PC-9 (cell line): ENCODE data around the gene SLC25A26. TPM values are rescaled to one million over a fixed set of nuclear protein-coding genes. Genes with fewer than 3 reads are reported as not detected.

Experiments used
- BruUV-seq: library from RNA; stranded (reverse); fragments of 400-500 nt; replicated peaks from 2 replicates; lab custom pipeline; 2021; lab: Mats Ljungman, UMichigan
- CTCF ChIA-PET: fragments of 300-600 bp; sonication (Branson Sonifier 250); formaldehyde crosslinking; loops from one replicate; lab custom pipeline; 2022; ENCODE audit warnings: antibody characterized with exemption; lab: Charles Lee
- POLR2A ChIA-PET: fragments of 300-600 bp; sonication (Branson Sonifier 250); formaldehyde crosslinking; loops from one replicate; lab custom pipeline; 2022; ENCODE audit warnings: antibody characterized with exemption; ENCODE audit not compliant: unreplicated experiment; lab: Charles Lee
- DNase-seq, 2 experiments: peaks; one replicate each; pipeline versions ENCODE4 v3.0.0 to v3.0.0-alpha.2; 2015 to 2022; ENCODE audit warnings: mixed read lengths in 1 of 2
- H2AFZ ChIP-seq: fragments of 200-600 bp; sonication (generic); 2 replicates; pipeline ENCODE4 v1.8.1; 2017; ENCODE audit warnings: antibody characterized with exemption
- H3F3A ChIP-seq: fragments of 200-600 bp; sonication (generic); 2 replicates; pipeline ENCODE4 v1.8.1; 2017; ENCODE audit warnings: antibody characterized with exemption, mild to moderate bottlenecking, low read depth; ENCODE audit not compliant: insufficient read depth
- H3K27ac ChIP-seq: fragments of 200-600 bp; sonication (generic); 2 replicates; pipeline ENCODE4 v1.6.1; 2016; ENCODE audit warnings: mixed run types
- H3K27me3 ChIP-seq: fragments of 200-600 bp; sonication (generic); 2 replicates; pipeline ENCODE4 v1.6.1; 2016; ENCODE audit warnings: low read depth, mixed run types; ENCODE audit not compliant: insufficient read depth
- H3K36me3 ChIP-seq: fragments of 200-600 bp; sonication (generic); 2 replicates; pipeline ENCODE4 v1.6.1; 2016; ENCODE audit warnings: low read depth, mixed run types
- H3K4me1 ChIP-seq: fragments of 200-600 bp; sonication (generic); replicated peaks from 2 replicates; pipeline ENCODE4 v1.6.1; 2016; ENCODE audit warnings: mixed run types; ENCODE audit not compliant: insufficient read depth
- H3K4me2 ChIP-seq: fragments of 200-600 bp; sonication (generic); 2 replicates; pipeline ENCODE4 v1.6.1; 2017; ENCODE audit warnings: mixed run types
- H3K4me3 ChIP-seq: fragments of 200-600 bp; sonication (generic); 2 replicates; pipeline ENCODE4 v1.6.1; 2016; ENCODE audit warnings: mixed run types
- H3K79me2 ChIP-seq: fragments of 200-600 bp; sonication (generic); 2 replicates; pipeline ENCODE4 v1.6.1; 2017; ENCODE audit warnings: low read depth, mixed run types
- H3K9me2 ChIP-seq: fragments of 200-600 bp; sonication (generic); 2 replicates; pipeline ENCODE4 v1.8.1; 2017; ENCODE audit warnings: mild to moderate bottlenecking; ENCODE audit not compliant: insufficient read depth
- H3K9me3 ChIP-seq: fragments of 200-600 bp; sonication (generic); 2 replicates; pipeline ENCODE4 v1.8.1; 2016; ENCODE audit warnings: low read depth; ENCODE audit not compliant: insufficient read depth
- H4K20me1 ChIP-seq: fragments of 200-600 bp; sonication (generic); 2 replicates; pipeline ENCODE4 v1.8.1; 2017; ENCODE audit not compliant: insufficient read depth
- CTCF ChIP-seq: fragments of 200-600 bp; sonication (generic); conservative IDR thresholded peaks from 2 replicates; pipeline ENCODE4 v1.6.1; 2017; ENCODE audit warnings: mixed run types, antibody characterized with exemption, mild to moderate bottlenecking, moderate library complexity
- EZH2 ChIP-seq: fragments of 200-600 bp; sonication (generic); IDR thresholded peaks from 2 replicates; pipeline ENCODE4 v1.8.0; 2017; ENCODE audit warnings: antibody characterized with exemption, low read depth
- intact Hi-C: fragments of 100-400 bp; cut with micrococcal nuclease; formaldehyde crosslinking; loops from one replicate; pipeline ENCODE4 v1.10.0; 2022; ENCODE audit not compliant: unreplicated experiment
- total RNA-seq: library from RNA; stranded (reverse); gene quantifications from 2 replicates; pipeline ENCODE4 v1.2.3, GENCODE V29; 2021

SLC25A26 gene
- total RNA-seq, 1 experiment from 2014 or later: 20.8 TPM

- H3K27ac ChIP-seq: no peak overlapping the region
- no peaks in the 10 kb centered on the region for H4K20me1 ChIP-seq
- no peak overlapping the region for H2AFZ ChIP-seq
- no peaks in the 10 kb centered on the region for H3K27me3 ChIP-seq
- H3K9me2 ChIP-seq: no peaks in the 10 kb centered on the region
- no peaks in the 10 kb centered on the region for H3K36me3 ChIP-seq
- no peaks in the 10 kb centered on the region for H3K4me1 ChIP-seq
- TF ChIP-seq EZH2 (no peak), CTCF (no peak)
- H3K4me3 ChIP-seq: no peak overlapping the region
- H3K4me2 ChIP-seq: no peak overlapping the region
- BruUV-seq: no TSS peak
- H3F3A ChIP-seq: no peaks in the 10 kb centered on the region
- ChIA-PET CTCF (no interaction called here), POLR2A (no interaction called here)
- intact Hi-C loops: no loop called here
- peaks cover 4% of the 10 kb centered on the region for H3K9me3 ChIP-seq
- no peak for DNase-seq
- no peaks in the 10 kb centered on the region for H3K79me2 ChIP-seq
These were observed 20.7 kb downstream of the SLC25A26 start for GRCh38 chr3:66241466-66241865.

DNA sequence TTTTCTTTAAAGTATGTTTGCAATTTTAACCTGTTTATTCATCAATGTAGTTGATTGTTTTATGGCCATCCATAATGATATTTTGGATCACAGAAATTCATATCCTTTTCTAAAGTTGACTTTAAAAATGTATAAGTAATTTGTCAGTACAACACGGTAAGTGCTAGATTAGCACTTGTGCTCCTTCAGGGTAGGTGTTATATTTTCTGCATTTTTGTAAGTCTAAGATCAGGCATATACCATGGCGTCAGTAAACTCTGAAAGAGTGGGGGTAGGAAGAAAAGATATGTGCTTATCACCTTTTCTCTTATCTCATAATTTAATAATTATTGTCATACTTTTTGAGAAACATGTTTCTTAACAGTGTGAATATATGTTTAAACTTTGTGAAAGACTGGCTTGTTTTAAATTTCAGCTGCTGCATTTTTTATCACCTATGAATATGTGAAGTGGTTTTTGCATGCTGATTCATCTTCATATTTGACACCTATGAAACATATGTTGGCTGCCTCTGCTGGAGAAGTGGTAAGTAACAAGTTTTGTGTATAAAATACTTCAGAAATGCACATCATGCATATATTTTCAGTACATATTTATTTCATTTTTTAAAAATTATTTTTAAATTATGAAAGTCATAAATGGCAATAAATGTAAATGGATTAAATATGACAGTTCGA, 22.1 kb downstream of the SLC25A26 start:
- intact Hi-C loops: no loop called here
- no peaks in the 10 kb centered on the region for H3K36me3 ChIP-seq
- H3K9me2 ChIP-seq: no peaks in the 10 kb centered on the region
- H3K79me2 ChIP-seq: no peaks in the 10 kb centered on the region
- CTCF ChIA-PET: no interaction called here
- H3K4me3 ChIP-seq: no peak overlapping the region
- TF ChIP-seq EZH2 (no peak), CTCF (no peak)
- H3K4me2 ChIP-seq: no peak overlapping the region
- no peaks in the 10 kb centered on the region for H3K27me3 ChIP-seq
- H3K27ac ChIP-seq: no peak overlapping the region
- H2AFZ ChIP-seq: no peak overlapping the region
- POLR2A ChIA-PET: no interaction called here
- H3F3A ChIP-seq: no peaks in the 10 kb centered on the region
- DNase-seq: no peak
- H4K20me1 ChIP-seq: no peaks in the 10 kb centered on the region
- H3K4me1 ChIP-seq: no peaks in the 10 kb centered on the region
- peaks cover 4% of the 10 kb centered on the region for H3K9me3 ChIP-seq
- no TSS peak for BruUV-seq

DNA sequence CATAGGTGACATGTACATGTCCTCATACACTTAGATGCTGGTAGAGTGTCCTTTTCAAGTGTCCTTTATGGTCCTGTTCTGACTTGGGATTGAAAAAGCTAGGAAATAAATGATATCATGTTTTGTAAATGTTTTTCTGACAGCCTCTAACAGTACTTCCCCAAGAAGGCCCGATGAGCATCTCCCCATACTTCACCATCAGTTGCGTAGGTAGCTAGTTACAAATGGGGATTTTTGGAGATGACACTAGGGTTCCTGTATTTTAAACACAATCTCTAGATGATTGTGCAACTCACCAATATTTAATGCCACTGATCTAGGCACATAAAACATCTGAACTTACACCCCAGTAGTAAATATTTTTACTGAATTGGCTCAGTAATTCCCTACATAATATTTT, 27.8 kb downstream of the SLC25A26 start:
- Histone ChIP-seq H3K36me3 (no peaks in the 10 kb centered on the region), H3K9me3 (no peaks in the 10 kb centered on the region), H2AFZ (no peak overlapping the region), H3K27ac (no peak overlapping the region), H3K27me3 (no peaks in the 10 kb centered on the region), H3K9me2 (no peaks in the 10 kb centered on the region), H3K4me3 (no peak overlapping the region), H3K4me1 (no peaks in the 10 kb centered on the region), H3K4me2 (no peak overlapping the region), H3F3A (no peaks in the 10 kb centered on the region), H4K20me1 (no peaks in the 10 kb centered on the region), H3K79me2 (no peaks in the 10 kb centered on the region)
- intact Hi-C loops: no loop called here
- TF ChIP-seq EZH2 (no peak), CTCF (no peak)
- ChIA-PET POLR2A (no interaction called here), CTCF (no interaction called here)
- no TSS peak for BruUV-seq
- no peak for DNase-seq
